Activated CD4-positive, alpha-beta T cell treated with anti-CD3 and anti-CD28 coated beads for 48 hours (primary cell): Measurements from ENCODE around the gene LCTL.
"Not testable (repeated sequence)": the region's sequence is repeated elsewhere in the genome, so short reads cannot be mapped to it uniquely, and the experiment has no call there.

Source experiments
- DNase-seq: peaks from one replicate; pipeline ENCODE4 v3.0.0-alpha.2; 2020

The LCTL gene

DNA sequence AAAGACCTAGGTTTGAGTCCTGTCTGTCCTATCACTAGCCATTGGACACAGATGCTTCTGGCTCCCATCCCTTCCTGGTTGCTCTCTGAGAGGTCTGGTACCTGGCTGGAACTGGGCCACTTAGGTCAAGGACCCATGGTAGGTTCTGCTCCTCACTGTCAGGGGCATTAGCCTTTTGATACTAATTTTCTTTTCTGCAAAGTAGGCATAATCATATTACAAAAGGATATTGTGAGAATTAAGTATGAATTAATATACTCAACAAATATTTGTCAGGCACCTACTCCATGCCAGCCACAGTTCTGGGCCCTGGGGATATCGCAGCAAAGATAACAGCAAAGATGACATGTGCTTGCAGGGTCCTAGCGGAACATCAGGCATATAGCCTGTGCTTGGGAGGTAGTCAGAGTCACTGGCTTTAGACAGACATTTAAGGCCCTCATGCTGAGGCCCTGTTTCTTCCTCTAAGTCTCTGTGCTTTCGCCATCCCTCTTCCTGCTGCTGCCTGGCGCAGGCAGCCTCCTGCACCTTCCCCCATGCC lies 25.6 kb upstream of the LCTL start:
- DNase-seq = no peak

DNA sequence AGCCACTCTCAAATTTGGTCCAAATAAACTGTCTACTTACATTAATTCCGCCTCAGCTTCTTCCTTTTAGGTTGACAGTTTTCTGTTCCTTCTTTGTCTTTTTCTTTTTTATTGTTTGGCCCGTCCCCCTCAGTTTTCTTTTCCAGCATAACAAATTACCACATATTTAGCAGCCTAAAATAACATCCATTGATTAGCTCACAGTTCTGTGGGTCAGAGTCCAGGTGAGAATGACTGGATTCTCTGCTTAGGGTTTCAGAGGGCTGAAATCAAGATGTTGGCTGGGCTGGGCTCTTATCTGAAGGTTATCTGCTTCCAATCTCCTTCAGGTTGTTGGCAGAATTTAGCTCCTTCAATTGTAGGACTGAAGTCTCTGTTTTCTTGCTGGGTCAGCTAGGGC lies 24.6 kb upstream of the LCTL start:
- DNase-seq = no peak

- DNase-seq = not testable (repeated sequence)
Measured at GRCh38 chr15:66589429-66589828, 23.6 kb upstream of the LCTL start.

GRCh38 chr15:66588971-66589370 lies 23.2 kb upstream of the LCTL start:
- DNase-seq = no peak

- DNase-seq = no peak
Measured at GRCh38 chr15:66588537-66588936, 22.7 kb upstream of the LCTL start.

GRCh38 chr15:66587749-66588148 lies 22.0 kb upstream of the LCTL start:
- DNase-seq = no peak

- no peak for DNase-seq
Measured at GRCh38 chr15:66587020-66587419, 21.2 kb upstream of the LCTL start.

- DNase-seq = no peak
Measured at GRCh38 chr15:66586155-66586976, 20.6 kb upstream of the LCTL start.

- no peak for DNase-seq
Measured at GRCh38 chr15:66581972-66582537, 16.3 kb upstream of the LCTL start.

GRCh38 chr15:66580643-66581042 lies 14.8 kb upstream of the LCTL start:
- no peak for DNase-seq

DNA sequence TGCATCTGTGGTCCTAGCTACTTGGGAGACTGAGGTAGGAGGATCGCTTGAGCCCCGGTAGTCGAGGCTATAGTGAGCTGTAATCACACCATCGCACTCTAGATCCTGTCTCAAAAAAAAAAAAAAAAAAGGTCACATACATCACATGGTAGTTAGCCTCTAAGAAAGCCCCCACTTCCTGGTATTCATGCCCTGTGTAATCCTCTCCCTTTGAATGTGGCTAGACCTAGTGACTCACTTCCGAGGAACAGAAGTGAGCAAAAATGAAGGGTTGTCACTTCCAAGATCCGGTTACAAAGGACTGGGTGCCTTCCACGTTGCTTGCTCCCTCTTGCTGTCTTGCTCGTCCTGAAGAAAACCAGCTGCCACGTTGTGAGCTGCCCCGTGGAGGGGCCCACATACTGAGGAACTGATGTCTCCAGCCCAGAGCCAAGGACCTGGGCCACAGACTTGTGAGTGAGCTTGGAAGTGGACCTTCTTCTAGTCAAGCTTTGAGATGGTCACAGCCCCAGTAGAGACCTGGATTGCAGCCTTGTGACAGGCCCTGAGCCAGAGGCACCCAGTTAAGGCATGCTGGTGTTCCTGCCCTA lies 12.6 kb upstream of the LCTL start:
- DNase-seq = no peak

- no peak for DNase-seq
Measured at GRCh38 chr15:66574596-66574950, 8.8 kb upstream of the LCTL start.

GRCh38 chr15:66573719-66574595 lies 8.2 kb upstream of the LCTL start:
- no peak for DNase-seq

GRCh38 chr15:66573348-66573718 lies 7.5 kb upstream of the LCTL start:
- DNase-seq = no peak

DNA sequence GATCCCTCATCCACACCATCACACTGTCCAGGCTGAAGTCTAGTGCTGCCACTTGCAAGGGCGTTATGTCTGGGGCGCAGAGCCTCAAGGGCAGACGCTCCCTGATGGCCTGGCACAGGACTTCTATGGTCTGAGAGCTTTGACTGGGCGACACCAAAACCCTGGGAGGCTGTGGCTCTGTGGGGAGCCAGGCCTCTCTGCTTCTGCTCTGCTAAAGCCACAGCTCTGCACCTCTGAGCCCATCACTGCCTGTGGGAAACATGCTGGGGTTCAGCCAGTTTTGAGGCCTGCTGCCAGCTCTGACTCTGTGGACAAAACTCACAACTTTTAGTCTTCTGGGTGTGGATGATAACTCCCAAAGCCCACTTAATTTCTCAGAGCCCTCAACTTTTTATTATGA lies 6.3 kb upstream of the LCTL start:
- DNase-seq = no peak

- DNase-seq = no peak
Measured at GRCh38 chr15:66570842-66571478, 5.2 kb upstream of the LCTL start.

DNA sequence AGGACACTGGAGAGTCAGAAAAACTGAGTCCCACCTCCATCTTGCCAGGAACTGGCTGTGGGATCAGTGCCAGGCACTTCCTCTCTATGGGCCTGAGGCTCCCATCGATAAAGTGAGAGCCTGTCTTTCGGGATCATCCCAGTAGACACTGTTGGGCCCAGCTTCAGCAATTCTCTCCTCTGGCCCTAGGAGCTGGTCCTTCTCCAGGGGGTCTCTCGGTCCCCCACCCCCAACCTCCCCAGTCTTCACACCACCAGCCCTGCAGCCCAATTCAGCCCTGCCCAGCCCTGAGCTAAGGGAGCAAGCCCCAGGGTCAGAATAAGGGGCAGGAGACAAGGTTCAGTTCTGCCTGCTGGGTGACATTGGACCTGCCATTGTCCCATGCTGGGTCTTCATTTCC lies 4.5 kb upstream of the LCTL start:
- DNase-seq = no peak

- DNase-seq = no peak
Measured at GRCh38 chr15:66569461-66570137, 3.8 kb upstream of the LCTL start.

- DNase-seq = no peak
Measured at GRCh38 chr15:66567897-66568296, 2.1 kb upstream of the LCTL start.

DNA sequence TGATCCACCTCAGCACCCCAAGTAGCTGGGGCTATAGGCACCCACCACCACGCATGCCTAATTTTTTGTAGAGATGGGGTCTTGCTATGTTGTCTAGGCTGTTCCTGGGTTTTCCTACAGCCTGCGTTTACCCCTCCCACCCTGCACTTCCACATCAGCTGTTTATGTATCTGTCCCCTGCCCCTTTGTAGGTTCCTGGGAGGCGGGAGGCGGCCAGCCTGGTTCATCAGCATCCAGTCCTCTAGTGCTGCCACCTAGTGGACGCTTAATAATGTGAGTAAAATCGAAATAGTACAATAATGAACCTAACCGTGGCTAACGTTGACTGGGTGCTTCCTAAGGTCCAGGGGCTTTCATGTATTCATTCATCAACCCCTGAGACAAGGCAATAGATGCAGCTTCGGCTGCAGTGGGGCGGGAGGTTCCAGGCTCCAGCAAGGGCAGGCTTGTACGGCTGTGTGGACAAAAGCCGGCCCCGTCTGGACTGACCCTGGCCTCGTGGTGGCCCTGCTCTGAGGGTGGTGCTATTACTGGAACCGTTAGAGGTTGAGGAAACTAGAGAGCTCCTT lies 1.2 kb upstream of the LCTL start:
- peak; percentile 60 for DNase-seq

GRCh38 chr15:66565141-66565641 lies 607 bp downstream of the LCTL start:
- no peak for DNase-seq
